ENCODE results near the gene BIRC2. TPM values are rescaled to one million over a fixed set of nuclear protein-coding genes. Genes with fewer than 3 reads are reported as not detected.
A peak's percentile ranks its signal among the peaks of the same experiment; 100 is the strongest.

The BIRC2 gene
- total and polyA plus RNA-seq, 2 of the 4 experiments (the other 2 are of a cell fraction) = 48.0 to 204 TPM

GRCh38 chr11:102410382-102410784 lies 63.4 kb downstream of the BIRC2 start:
- H3K4ac ChIP-seq (ENCODE audit: low read depth, low read length) = peak overlapping the region; percentile 69
- peak overlapping the region; percentile 0 for H2BK5ac ChIP-seq (ENCODE audit: low read depth, low read length, poor library complexity, severe bottlenecking)
- peaks cover 9% of the 10 kb centered on the region for H3K4me1 ChIP-seq (ENCODE audit: control insufficient read depth, insufficient read depth, low read length)
- peak overlapping the region; percentile 80; the same call in 1 of the 2 replicates for H3K14ac ChIP-seq (replicated peaks; ENCODE audit: low read depth, low read length)
- H2BK15ac ChIP-seq (ENCODE audit: low read depth, low read length) = no peak overlapping the region
- intact Hi-C loops (cut with micrococcal nuclease) (no loop called here), dilution Hi-C loops (cut with HindIII; ENCODE audit: low sequenced_read_pairs, unreplicated experiment) (no loop called here), in situ Hi-C loops (cut with MboI; ENCODE audit: low sequenced_read_pairs) (no loop called here)
- peak overlapping the region; percentile 5; the same call in 1 of the 2 replicates for H2AK5ac ChIP-seq (ENCODE audit: low read depth, low read length)
- DNase-seq = peak; percentile 62
- TF ChIP-seq, protein P1, sequence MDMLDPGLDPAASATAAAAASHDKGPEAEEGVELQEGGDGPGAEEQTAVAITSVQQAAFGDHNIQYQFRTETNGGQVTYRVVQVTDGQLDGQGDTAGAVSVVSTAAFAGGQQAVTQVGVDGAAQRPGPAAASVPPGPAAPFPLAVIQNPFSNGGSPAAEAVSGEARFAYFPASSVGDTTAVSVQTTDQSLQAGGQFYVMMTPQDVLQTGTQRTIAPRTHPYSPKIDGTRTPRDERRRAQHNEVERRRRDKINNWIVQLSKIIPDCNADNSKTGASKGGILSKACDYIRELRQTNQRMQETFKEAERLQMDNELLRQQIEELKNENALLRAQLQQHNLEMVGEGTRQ (IDR thresholded peaks at IDR 0.05; ENCODE audit: low read depth, low read length) = no peak
- TF ChIP-seq SMC3 (IDR thresholded peaks at IDR 0.05; ENCODE audit: low read depth, low read length) = no peak
- TF ChIP-seq CTCF (conservative IDR thresholded peaks at IDR 0.05; ENCODE audit: low read depth, low read length) = no peak
- TF ChIP-seq MAFK (IDR thresholded peaks at IDR 0.05; ENCODE audit: low read depth, low read length) = no peak
- TF ChIP-seq RAD21 (IDR thresholded peaks at IDR 0.05; ENCODE audit: low read length) = no peak
- no peak for TF ChIP-seq NFE2L2 (IDR thresholded peaks at IDR 0.05; ENCODE audit: low read depth, low read length)
- no peak for TF ChIP-seq POLR2A (IDR thresholded peaks at IDR 0.05; ENCODE audit: low read depth, low read length)
- TF ChIP-seq MXI1 (IDR thresholded peaks at IDR 0.05; ENCODE audit: borderline replicate concordance, low read depth, low read length) = no peak
- TF ChIP-seq RCOR1 (IDR thresholded peaks at IDR 0.05; ENCODE audit: insufficient replicate concordance, low read length) = no peak
- TF ChIP-seq ELK1 (IDR thresholded peaks at IDR 0.05; ENCODE audit: borderline replicate concordance, low read depth, low read length) = no peak
- TF ChIP-seq RFX5 (IDR thresholded peaks at IDR 0.05; ENCODE audit: low read depth, low read length) = no peak
- no peak for TF ChIP-seq CHD1 (IDR thresholded peaks at IDR 0.05; ENCODE audit: low read depth, low read length)
- no peak for TF ChIP-seq BHLHE40 (IDR thresholded peaks at IDR 0.05; ENCODE audit: low read depth, low read length)
- TF ChIP-seq MAZ (IDR thresholded peaks at IDR 0.05; ENCODE audit: borderline replicate concordance, low read depth, low read length) = no peak
- no peak for TF ChIP-seq CEBPB (IDR thresholded peaks at IDR 0.05; ENCODE audit: low read depth, low read length)
- TF ChIP-seq FOS (IDR thresholded peaks at IDR 0.05; ENCODE audit: low read depth, low read length) = no peak
- H3K23ac ChIP-seq (ENCODE audit: low read depth, low read length) = peak overlapping the region; percentile 49; the same call in 1 of the 2 replicates
- peaks cover 27 to 79% of the 10 kb centered on the region in 2 experiments for H3K79me1 ChIP-seq (ENCODE audit: low read depth in 1 of 2, low read length in 2 of 2)
- no peak overlapping the region for H3K56ac ChIP-seq (ENCODE audit: extremely low read depth, insufficient read depth, low read length)
- peak; percentile 65 for ATAC-seq (ENCODE audit: low read depth)
- H3K18ac ChIP-seq (ENCODE audit: low read depth, low read length) = no peak overlapping the region
- POLR2A ChIA-PET (ENCODE audit: unreplicated experiment) = no interaction called here
- no peak overlapping the region for H2AK9ac ChIP-seq (replicated peaks; ENCODE audit: low read depth, low read length, poor library complexity)
- H3K27me3 ChIP-seq (ENCODE audit: control insufficient read depth, insufficient read depth, low read length) = no peaks in the 10 kb centered on the region
- H2BK120ac ChIP-seq (ENCODE audit: low read depth, low read length) = no peak overlapping the region
- BruUV-seq (replicated peaks) = no TSS peak
- WGBS, 2 experiments (ENCODE audit: extremely low coverage in 2 of 2, insufficient read length in 1 of 2) = 0% methylated on average over 1 of the region's 5 CpGs; no CpG with 5 or more reads in 1 of the 2 experiments
- peaks cover 7% of the 10 kb centered on the region for H3K36me3 ChIP-seq (ENCODE audit: control insufficient read depth, insufficient read depth, low read length)
- no peak overlapping the region for H3K4me3 ChIP-seq (ENCODE audit: insufficient read depth, low read depth, low read length)
- no peaks in the 10 kb centered on the region for H3K9me3 ChIP-seq (ENCODE audit: control insufficient read depth, insufficient read depth, low read length)
- no peak overlapping the region for H2BK20ac ChIP-seq (ENCODE audit: low read depth, low read length)
- H2AFZ ChIP-seq (replicated peaks; ENCODE audit: low read length, poor library complexity) = no peak overlapping the region
- H4K91ac ChIP-seq (ENCODE audit: insufficient read depth, low read depth, low read length) = no peak overlapping the region
- peaks cover 48% of the 10 kb centered on the region; the same call in 1 of the 2 replicates for H4K20me1 ChIP-seq (ENCODE audit: insufficient read depth, low read length)
- H3K9me1 ChIP-seq (ENCODE audit: insufficient read depth, low read length) = peaks cover 31% of the 10 kb centered on the region
- CTCF ChIA-PET = interaction anchor here (0.6 kb wide), 2 partner anchors 14 to 477 kb away, joined by 3 to 4 read pairs; no protein-coding TSS in a partner anchor
- H4K8ac ChIP-seq (ENCODE audit: low read depth in 2 of 2, low read length in 2 of 2) = 0 out of 4 replicates have a peak overlapping the region, but pooled peaks of 1 of the 2 experiments have one; percentile 40
- peak overlapping the region; percentile 43 for H3K4me2 ChIP-seq (ENCODE audit: low read depth, low read length)
- H3K27ac ChIP-seq (ENCODE audit: insufficient read depth, low read length) = no peak overlapping the region
- H4K5ac ChIP-seq (ENCODE audit: low read depth, low read length) = no peak overlapping the region
- H3K9ac ChIP-seq (ENCODE audit: low read depth, low read length) = no peak overlapping the region
